ENCODE results near the gene SCAF8. TPM values are rescaled to one million over a fixed set of nuclear protein-coding genes. Genes with fewer than 3 reads are reported as not detected.

The SCAF8 gene
- total and polyA plus RNA-seq, 10 donors = 10.5 to 60.7 (median 52.2) TPM

- peak overlapping the region; percentile 99 to 100 (median 100) for H3K27ac ChIP-seq
- no peaks in the 10 kb centered on the region for H3K27me3 ChIP-seq (replicated peaks in 1 of 7)
- no peaks in the 10 kb centered on the region for H3K9me3 ChIP-seq
- peak overlapping the region; percentile 64 to 97 (median 90) for H3K4me3 ChIP-seq
- WGBS, 5 donors = 0 to 1% (median 0%) methylated on average over 11 to 71 of the region's 71 CpGs
- TF ChIP-seq CTCF (IDR thresholded peaks at IDR 0.05 in 8 of 11, conservative IDR thresholded peaks at IDR 0.05 in 3 of 11) (peak in 3 of 11 experiments; percentile 3 to 11 (median 11)), POLR2A (IDR thresholded peaks at IDR 0.05) (peak in 2 of 3 donors; percentile 10 to 56), POLR2AphosphoS5 (IDR thresholded peaks at IDR 0.05) (peak; percentile 75 to 82 (median 80))
- intact Hi-C loops (cut with DNase I; ENCODE audit: low total_unique reads) = loop anchor here (5.0 to 10.0 kb wide), 2 partner anchors 52 to 71 kb away; no protein-coding TSS in a partner anchor
- peaks cover 0 to 8% (median 0%) of the 10 kb centered on the region in 6 donors for H3K36me3 ChIP-seq
- peak; percentile 98 for DNase-seq
- peaks cover 35 to 60% (median 58%) of the 10 kb centered on the region in 6 donors for H3K4me1 ChIP-seq
These were observed 588 bp downstream of the SCAF8 start for GRCh38 chr6:154733626-154734382.

- H3K4me1 ChIP-seq = peaks cover 44 to 88% (median 80%) of the 10 kb centered on the region in 6 donors
- intact Hi-C loops (cut with DNase I; ENCODE audit: low total_unique reads) = loop anchor here (10.0 kb wide), 1 partner anchor 68 kb away; no protein-coding TSS in a partner anchor
- no peak for TF ChIP-seq POLR2AphosphoS5 (IDR thresholded peaks at IDR 0.05)
- no peak for TF ChIP-seq POLR2A (IDR thresholded peaks at IDR 0.05)
- no peak for TF ChIP-seq CTCF (IDR thresholded peaks at IDR 0.05 in 8 of 11, conservative IDR thresholded peaks at IDR 0.05 in 3 of 11)
- no peaks in the 10 kb centered on the region for H3K9me3 ChIP-seq
- no peak overlapping the region for H3K4me3 ChIP-seq
- H3K27ac ChIP-seq = peak overlapping the region in 5 of 8 donors; percentile 0 to 56 (median 30)
- WGBS, 5 donors = 64 to 73% (median 71%) methylated on average over 4 of the region's 4 CpGs
- peaks cover 0 to 12% (median 0%) of the 10 kb centered on the region in 6 donors for H3K36me3 ChIP-seq
- H3K27me3 ChIP-seq (replicated peaks in 1 of 7) = no peaks in the 10 kb centered on the region
- DNase-seq = no peak
These were observed 3.5 kb downstream of the SCAF8 start for GRCh38 chr6:154736618-154737259.

GRCh38 chr6:154737424-154737823 lies 4.2 kb downstream of the SCAF8 start:
- Histone ChIP-seq H3K36me3 (peaks cover 0 to 16% (median 0%) of the 10 kb centered on the region in 6 donors), H3K4me3 (no peak overlapping the region), H3K9me3 (no peaks in the 10 kb centered on the region), H3K4me1 (peaks cover 45 to 88% (median 80%) of the 10 kb centered on the region in 6 donors), H3K27ac (peak overlapping the region in 2 of 8 donors; percentile 15 to 56), H3K27me3 (replicated peaks in 1 of 7) (no peaks in the 10 kb centered on the region)
- 91 to 95% (median 94%) methylated on average over 9 of the region's 9 CpGs for WGBS, 5 donors
- no peak for DNase-seq
- no peak for TF ChIP-seq POLR2AphosphoS5 (IDR thresholded peaks at IDR 0.05)
- no peak for TF ChIP-seq CTCF (IDR thresholded peaks at IDR 0.05 in 8 of 11, conservative IDR thresholded peaks at IDR 0.05 in 3 of 11)
- TF ChIP-seq POLR2A (IDR thresholded peaks at IDR 0.05) = no peak
- intact Hi-C loops (cut with DNase I; ENCODE audit: low total_unique reads) = loop anchor here (10.0 kb wide), 1 partner anchor 67 kb away; no protein-coding TSS in a partner anchor

Measured in spleen (tissue), 11 donors.